Mucosa of stomach (tissue), 1 donor: Measurements from ENCODE around the gene EMC10.
"Not testable (repeated sequence)": the region's sequence is repeated elsewhere in the genome, so short reads cannot be mapped to it uniquely, and the experiment has no call there.

Source experiments
- H3K27me3 ChIP-seq: one replicate; pipeline ENCODE4 v1.7.0; 2013; ENCODE audit warnings: mild to moderate bottlenecking, low read length; ENCODE audit not compliant: control insufficient read depth, insufficient read depth
- H3K36me3 ChIP-seq: one replicate; pipeline ENCODE4 v1.7.0; 2013; ENCODE audit warnings: low read length; ENCODE audit not compliant: control insufficient read depth, insufficient read depth
- H3K4me1 ChIP-seq: one replicate; pipeline ENCODE4 v1.7.0; 2013; ENCODE audit warnings: mild to moderate bottlenecking, low read length; ENCODE audit not compliant: control insufficient read depth, insufficient read depth
- H3K4me3 ChIP-seq: one replicate; pipeline ENCODE4 v1.7.0; 2013; ENCODE audit warnings: low read length
- H3K9ac ChIP-seq: one replicate; pipeline ENCODE4 v1.7.0; 2013; ENCODE audit warnings: mild to moderate bottlenecking, low read length, moderate library complexity
- H3K9me3 ChIP-seq: one replicate; pipeline ENCODE4 v1.7.0; 2013; ENCODE audit warnings: mild to moderate bottlenecking, low read length, moderate library complexity; ENCODE audit not compliant: control insufficient read depth
- donor health status: Pancreatic carcinoma.

EMC10 gene

GRCh38 chr19:50435627-50436026 lies 40.7 kb upstream of the EMC10 start:
- Histone ChIP-seq H3K27me3 (peaks cover 27% of the 10 kb centered on the region), H3K36me3 (no peaks in the 10 kb centered on the region), H3K9me3 (no peaks in the 10 kb centered on the region), H3K4me1 (peaks cover 10% of the 10 kb centered on the region), H3K4me3 (no peak overlapping the region), H3K9ac (no peak overlapping the region)

- no peaks in the 10 kb centered on the region for H3K4me1 ChIP-seq
- no peaks in the 10 kb centered on the region for H3K36me3 ChIP-seq
- H3K27me3 ChIP-seq, result peaks cover 10% of the 10 kb centered on the region
- H3K4me3 ChIP-seq, result no peak overlapping the region
- H3K9ac ChIP-seq, result no peak overlapping the region
- no peaks in the 10 kb centered on the region for H3K9me3 ChIP-seq
Observed at GRCh38 chr19:50437862-50438449, 38.4 kb upstream of the EMC10 start.

GRCh38 chr19:50439130-50439529 lies 37.2 kb upstream of the EMC10 start:
- not testable (repeated sequence) for H3K36me3 ChIP-seq, H3K9ac ChIP-seq, H3K27me3 ChIP-seq

GRCh38 chr19:50444059-50444458 lies 32.2 kb upstream of the EMC10 start:
- no peaks in the 10 kb centered on the region for H3K27me3 ChIP-seq
- H3K36me3 ChIP-seq, result no peaks in the 10 kb centered on the region
- H3K9ac ChIP-seq, result no peak overlapping the region
- H3K4me1 ChIP-seq, result no peaks in the 10 kb centered on the region
- no peaks in the 10 kb centered on the region for H3K9me3 ChIP-seq
- H3K4me3 ChIP-seq, result no peak overlapping the region

More at GRCh38 chr19:50439130-50439529, 37.2 kb upstream of the EMC10 start:
- not testable (repeated sequence) for H3K4me3 ChIP-seq, H3K4me1 ChIP-seq, H3K9me3 ChIP-seq

- H3K4me3 ChIP-seq, result no peak overlapping the region
- H3K9ac ChIP-seq, result no peak overlapping the region
- no peaks in the 10 kb centered on the region for H3K4me1 ChIP-seq
- H3K9me3 ChIP-seq, result no peaks in the 10 kb centered on the region
- H3K36me3 ChIP-seq, result no peaks in the 10 kb centered on the region
- H3K27me3 ChIP-seq, result peaks cover 10% of the 10 kb centered on the region
Observed at GRCh38 chr19:50447053-50447452, 29.3 kb upstream of the EMC10 start.

GRCh38 chr19:50447750-50448149 lies 28.6 kb upstream of the EMC10 start:
- Histone ChIP-seq H3K4me1 (no peaks in the 10 kb centered on the region), H3K27me3 (peaks cover 10% of the 10 kb centered on the region), H3K4me3 (no peak overlapping the region), H3K9me3 (no peaks in the 10 kb centered on the region), H3K9ac (no peak overlapping the region), H3K36me3 (no peaks in the 10 kb centered on the region)

GRCh38 chr19:50449236-50449899 lies 26.9 kb upstream of the EMC10 start:
- H3K4me1 ChIP-seq, result no peaks in the 10 kb centered on the region
- H3K9me3 ChIP-seq, result no peaks in the 10 kb centered on the region
- H3K27me3 ChIP-seq, result peaks cover 10% of the 10 kb centered on the region
- no peak overlapping the region for H3K4me3 ChIP-seq
- H3K9ac ChIP-seq, result no peak overlapping the region
- H3K36me3 ChIP-seq, result no peaks in the 10 kb centered on the region

- Histone ChIP-seq H3K36me3 (no peaks in the 10 kb centered on the region), H3K27me3 (peaks cover 10% of the 10 kb centered on the region), H3K4me3 (no peak overlapping the region), H3K4me1 (no peaks in the 10 kb centered on the region), H3K9me3 (no peaks in the 10 kb centered on the region), H3K9ac (no peak overlapping the region)
Observed at GRCh38 chr19:50450369-50451222, 25.7 kb upstream of the EMC10 start.

- Histone ChIP-seq H3K4me3 (no peak overlapping the region), H3K9ac (no peak overlapping the region), H3K27me3 (peaks cover 10% of the 10 kb centered on the region), H3K9me3 (no peaks in the 10 kb centered on the region), H3K36me3 (no peaks in the 10 kb centered on the region), H3K4me1 (no peaks in the 10 kb centered on the region)
Observed at GRCh38 chr19:50451223-50451534, 25.1 kb upstream of the EMC10 start.

- Histone ChIP-seq H3K9me3 (no peaks in the 10 kb centered on the region), H3K9ac (no peak overlapping the region), H3K36me3 (no peaks in the 10 kb centered on the region), H3K4me3 (no peak overlapping the region), H3K4me1 (no peaks in the 10 kb centered on the region), H3K27me3 (peaks cover 18% of the 10 kb centered on the region)
Observed at GRCh38 chr19:50453243-50453642, 23.1 kb upstream of the EMC10 start.

- Histone ChIP-seq H3K9me3 (no peaks in the 10 kb centered on the region), H3K36me3 (no peaks in the 10 kb centered on the region), H3K4me1 (no peaks in the 10 kb centered on the region), H3K9ac (no peak overlapping the region), H3K4me3 (no peak overlapping the region), H3K27me3 (peaks cover 32% of the 10 kb centered on the region)
Observed at GRCh38 chr19:50455992-50456391, 20.3 kb upstream of the EMC10 start.

GRCh38 chr19:50457300-50457699 lies 19.0 kb upstream of the EMC10 start:
- peaks cover 37% of the 10 kb centered on the region for H3K27me3 ChIP-seq
- H3K4me1 ChIP-seq, result no peaks in the 10 kb centered on the region
- H3K9me3 ChIP-seq, result no peaks in the 10 kb centered on the region
- H3K9ac ChIP-seq, result no peak overlapping the region
- H3K4me3 ChIP-seq, result no peak overlapping the region
- no peaks in the 10 kb centered on the region for H3K36me3 ChIP-seq
